Stimulated activated CD4-positive, alpha-beta T cell treated with anti-CD3 and anti-CD28 coated beads, Interleukin-2, amount 100 ng/mL, for 48 hours (primary cell): ENCODE results near the gene JAK1.
"Not testable (repeated sequence)": the region's sequence is repeated elsewhere in the genome, so short reads cannot be mapped to it uniquely, and the experiment has no call there.

Source experiments
- DNase-seq, 2 donors: peaks; one replicate each; pipeline ENCODE4 v3.0.0-alpha.2; 2020

The JAK1 gene

DNA sequence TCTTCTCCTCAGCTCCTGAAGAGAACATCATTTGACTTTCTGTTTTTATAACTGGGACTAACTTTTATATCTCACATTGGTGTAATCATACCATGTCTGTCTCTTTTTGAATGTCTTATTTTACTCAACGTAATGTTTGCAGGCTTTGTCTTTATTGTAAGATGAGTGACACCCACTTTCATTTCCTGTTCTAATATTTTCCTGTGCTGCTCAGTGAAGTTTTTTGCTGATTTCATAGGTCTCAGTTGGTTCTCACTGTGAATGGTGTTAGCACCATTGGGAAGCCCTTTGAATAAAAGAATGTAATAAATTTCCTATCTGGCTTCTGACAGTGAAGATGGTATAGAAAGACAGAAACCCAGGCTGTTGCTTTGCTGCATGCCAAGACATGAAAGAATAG, 137.5 kb downstream of the JAK1 start:
- no peak for DNase-seq

DNA sequence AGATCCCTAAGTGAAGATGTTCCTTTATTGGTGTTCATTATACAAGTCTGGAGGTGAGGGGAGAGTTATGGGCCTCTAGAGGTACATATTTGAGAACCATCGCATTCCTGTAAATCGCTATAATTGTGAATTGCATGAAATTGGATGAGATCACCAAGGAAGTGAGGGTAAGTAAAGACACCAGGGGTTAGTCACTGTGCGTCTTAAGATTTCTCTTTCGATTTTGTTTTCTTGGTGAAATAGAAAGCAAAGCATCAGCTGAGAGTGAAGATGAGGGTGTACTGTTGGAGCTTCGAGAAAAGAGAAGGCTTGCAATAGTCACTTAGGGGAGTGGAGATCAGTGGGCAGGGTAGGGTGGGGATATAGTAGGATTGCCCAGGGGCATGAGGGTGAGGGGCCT, 139.4 kb downstream of the JAK1 start:
- no peak for DNase-seq

GRCh38 chr1:64823691-64824476, 142.5 kb downstream of the JAK1 start:
- peak; percentile 36 to 56 for DNase-seq

DNA sequence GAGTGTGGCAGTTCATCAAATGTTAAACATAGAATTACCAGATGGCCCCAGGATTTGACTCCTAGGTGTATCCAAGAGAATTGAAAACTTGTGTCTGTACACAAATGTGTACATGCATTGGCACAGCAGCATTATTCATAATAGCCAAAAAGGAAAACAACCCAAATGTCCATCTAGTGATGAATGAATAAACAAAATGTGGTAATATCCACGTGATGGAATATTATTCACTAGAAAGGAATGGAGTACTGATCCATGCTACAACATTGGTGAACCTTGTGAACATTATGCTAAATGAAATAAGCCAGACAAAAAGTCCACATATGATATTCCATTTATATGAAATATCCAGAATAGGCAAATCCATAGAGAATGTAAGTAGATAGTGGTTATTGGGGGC, 143.7 kb downstream of the JAK1 start:
- no peak for DNase-seq

DNA sequence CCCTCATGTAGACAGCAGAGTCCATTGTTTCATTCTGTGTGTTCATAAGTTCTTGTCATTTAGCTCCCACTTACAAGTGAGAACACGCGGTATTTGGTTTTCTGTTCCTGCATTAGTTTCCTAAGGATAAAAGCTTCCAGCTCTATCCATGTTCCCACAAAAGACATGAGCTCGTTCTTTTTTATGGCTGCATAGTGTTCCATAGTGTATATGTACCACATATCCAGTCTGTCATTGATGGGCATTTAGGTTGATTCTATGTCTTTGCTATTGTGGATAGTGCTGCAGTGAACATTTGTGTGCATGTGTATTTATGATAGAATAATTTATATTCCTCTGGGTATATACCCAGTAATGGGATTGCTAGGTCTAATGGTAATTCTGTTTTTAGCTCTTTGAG, 145.8 kb downstream of the JAK1 start:
- not testable (repeated sequence) for DNase-seq

DNA sequence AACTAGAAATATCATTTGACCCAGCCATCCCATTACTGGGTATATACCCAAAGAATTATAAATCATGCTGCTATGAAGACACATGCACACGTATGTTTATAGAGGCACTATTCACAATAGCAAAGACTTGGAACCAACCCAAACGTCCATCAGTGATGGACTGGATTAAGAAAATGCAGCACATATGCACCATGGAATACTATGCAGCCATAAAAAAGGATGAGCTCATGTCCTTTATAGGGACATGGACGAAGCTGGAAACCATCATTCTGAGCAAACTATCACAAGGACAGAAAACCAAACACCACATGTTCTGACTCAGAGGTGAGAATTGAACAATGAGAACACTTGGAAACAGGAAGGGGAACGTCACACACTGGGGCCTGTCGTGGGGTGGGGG, 149.0 kb downstream of the JAK1 start:
- DNase-seq = not testable (repeated sequence)

DNA sequence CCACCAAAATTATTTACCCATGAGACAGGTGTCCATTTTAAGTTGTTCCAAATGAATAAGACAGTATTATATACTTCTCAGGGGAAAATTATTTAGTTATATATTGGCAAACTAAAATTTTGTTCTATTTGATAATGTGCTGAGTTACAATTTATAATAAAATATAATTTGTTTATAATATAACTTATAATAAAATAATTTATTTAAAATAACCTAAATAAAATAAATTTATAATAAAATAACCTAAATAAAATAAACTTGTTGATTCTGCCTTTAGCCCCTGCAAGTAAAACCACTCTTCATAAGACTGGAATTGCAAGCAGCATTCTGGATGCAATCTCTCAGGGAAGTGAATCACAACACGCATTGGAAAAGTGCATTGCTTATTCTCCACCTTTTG, 151.9 kb downstream of the JAK1 start:
- no peak for DNase-seq

GRCh38 chr1:64811131-64811530, 155.2 kb downstream of the JAK1 start:
- DNase-seq = no peak

DNA sequence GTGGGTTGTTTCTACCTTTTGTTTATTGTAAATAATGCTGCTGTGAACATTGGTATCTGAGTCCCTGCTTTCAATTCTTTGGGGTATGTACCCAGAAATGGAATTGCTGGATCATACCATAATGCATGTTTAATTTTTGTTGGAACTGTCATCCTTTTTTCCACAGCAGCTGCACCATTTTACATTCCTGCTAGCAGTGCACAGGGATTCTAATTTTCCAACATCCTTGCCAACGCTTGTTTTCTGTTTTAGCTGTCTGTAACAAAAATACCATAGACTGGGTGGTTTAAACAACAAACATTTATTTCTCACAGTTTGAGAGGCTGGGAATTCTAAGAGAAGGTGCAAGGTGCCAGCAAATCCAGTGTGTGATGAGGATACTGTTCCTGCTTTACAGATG, 156.3 kb downstream of the JAK1 start:
- no peak for DNase-seq

DNA sequence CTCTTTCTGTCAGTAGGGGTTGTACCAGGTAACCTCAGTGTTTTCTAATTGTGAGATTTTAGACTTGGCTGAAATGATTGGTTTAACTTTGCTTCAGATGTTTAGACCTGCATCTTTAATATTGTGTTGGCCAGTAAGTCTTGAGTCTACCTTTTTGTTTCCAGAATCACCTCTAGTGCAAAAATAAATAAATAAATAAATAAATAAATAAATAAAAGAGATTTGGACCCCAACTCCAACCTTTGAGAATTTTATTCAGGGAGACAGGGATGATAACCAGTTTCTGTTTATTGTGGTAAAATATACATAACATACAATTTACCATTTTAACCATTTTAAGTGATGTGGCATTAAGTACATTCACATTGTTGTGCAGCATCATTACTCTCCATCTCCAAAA, 157.0 kb downstream of the JAK1 start:
- no peak for DNase-seq

DNA sequence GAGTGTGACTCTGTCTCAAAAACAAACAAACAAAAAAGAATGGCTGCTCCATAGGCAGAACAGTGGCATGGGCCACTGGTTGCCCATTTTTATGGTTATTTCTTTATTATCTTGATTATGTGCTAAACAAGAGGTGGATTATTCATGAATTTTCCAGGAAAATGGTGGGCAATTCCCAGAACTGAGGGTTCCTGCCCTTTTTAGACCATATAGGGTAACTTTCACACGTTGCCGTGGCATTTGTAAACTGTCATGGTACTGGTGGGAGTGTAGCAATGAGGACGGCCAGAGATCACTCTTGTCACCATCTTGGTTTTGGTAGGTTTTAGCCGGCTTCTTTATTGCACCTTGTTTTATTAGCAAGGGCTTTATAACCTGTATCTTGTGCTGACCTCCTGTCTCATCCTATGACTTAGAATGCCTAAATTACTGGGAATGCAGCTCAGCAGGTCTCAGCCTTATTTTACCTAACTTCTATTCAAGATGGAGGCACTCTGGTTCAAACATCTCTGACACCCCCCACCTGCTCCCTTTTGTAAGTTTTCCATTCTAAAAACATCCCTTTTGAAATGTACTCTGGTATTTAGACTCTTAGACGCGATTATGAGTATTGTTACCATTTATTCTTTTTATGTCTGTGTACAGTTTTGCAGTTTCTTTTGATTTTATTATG, 164.4 kb downstream of the JAK1 start:
- no peak for DNase-seq

DNA sequence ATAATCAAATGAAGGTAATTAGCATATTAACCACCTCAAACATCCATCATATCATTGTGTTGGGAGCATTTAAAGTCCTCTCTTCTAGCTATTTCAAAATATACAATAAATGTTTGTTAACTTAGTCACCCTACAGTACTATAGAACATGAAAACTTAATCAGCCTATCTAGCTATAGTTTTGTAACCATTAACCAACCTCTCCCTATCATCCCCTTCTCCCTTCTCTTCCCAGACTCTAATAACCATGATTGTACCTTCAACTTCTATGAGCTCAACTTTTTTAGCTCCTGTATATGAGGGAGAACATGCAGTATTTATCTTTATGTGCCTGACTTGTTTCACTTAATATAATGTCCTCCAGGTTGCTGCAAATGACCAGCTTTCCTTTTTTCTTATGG, 167.5 kb downstream of the JAK1 start:
- DNase-seq = no peak

GRCh38 chr1:64790832-64791487, 175.4 kb downstream of the JAK1 start:
- DNase-seq = no peak
